Measurements from ENCODE around the gene RNF166. TPM values are rescaled to one million over a fixed set of nuclear protein-coding genes. Genes with fewer than 3 reads are reported as not detected.

Gene RNF166
- polyA plus RNA-seq, 1 experiment, result 6.8 TPM

GRCh38 chr16:88753191-88753590, 47.0 kb upstream of the RNF166 start:
- no peak for TF ChIP-seq CTCF (IDR thresholded peaks at IDR 0.05; ENCODE audit: low read depth, low read length)
- ChIA-PET CTCF (interaction anchor here (0.9 to 1.2 kb wide), 2 partner anchors 10 to 16 kb away, joined by 4 to 5 read pairs; no protein-coding TSS in a partner anchor), POLR2A (interaction anchor here (2.0 kb wide), 1 partner anchor 19 kb away, joined by 5 read pairs; no protein-coding TSS in a partner anchor)
- no peak for DNase-seq (ENCODE audit: low read depth, low spot score)
- Histone ChIP-seq H3K4me3 (ENCODE audit: low read depth, low read length) (no peak overlapping the region), H3K9me3 (ENCODE audit: control insufficient read depth, insufficient read depth, low read length) (no peaks in the 10 kb centered on the region; the same call in 1 of the 2 replicates), H3K27ac (ENCODE audit: low read depth, low read length) (no peak overlapping the region), H3K27me3 (ENCODE audit: control insufficient read depth, insufficient read depth, low read length) (no peaks in the 10 kb centered on the region)

- Histone ChIP-seq H3K4me3 (ENCODE audit: low read depth, low read length) (no peak overlapping the region), H3K9me3 (ENCODE audit: control insufficient read depth, insufficient read depth, low read length) (no peaks in the 10 kb centered on the region; the same call in 1 of the 2 replicates), H3K27ac (ENCODE audit: low read depth, low read length) (no peak overlapping the region), H3K27me3 (ENCODE audit: control insufficient read depth, insufficient read depth, low read length) (no peaks in the 10 kb centered on the region)
- TF ChIP-seq CTCF (IDR thresholded peaks at IDR 0.05; ENCODE audit: low read depth, low read length), result no peak
- POLR2A ChIA-PET, result no interaction called here
- CTCF ChIA-PET, result interaction anchor here (0.6 to 1.2 kb wide), 3 partner anchors 9 to 459 kb away, joined by 3 to 5 read pairs (median 4); no protein-coding TSS in a partner anchor
- no peak for DNase-seq (ENCODE audit: low read depth, low spot score)
These were observed 46.3 kb upstream of the RNF166 start for GRCh38 chr16:88752386-88753002.

- no peak for DNase-seq (ENCODE audit: low read depth, low spot score)
- Histone ChIP-seq H3K9me3 (ENCODE audit: control insufficient read depth, insufficient read depth, low read length) (no peaks in the 10 kb centered on the region; the same call in 1 of the 2 replicates), H3K4me3 (ENCODE audit: low read depth, low read length) (no peak overlapping the region), H3K27me3 (ENCODE audit: control insufficient read depth, insufficient read depth, low read length) (no peaks in the 10 kb centered on the region), H3K27ac (ENCODE audit: low read depth, low read length) (no peak overlapping the region)
- no peak for TF ChIP-seq CTCF (IDR thresholded peaks at IDR 0.05; ENCODE audit: low read depth, low read length)
- ChIA-PET CTCF (interaction anchor here (1.2 kb wide), 2 partner anchors 13 kb away, joined by 3 to 5 read pairs; no protein-coding TSS in a partner anchor), POLR2A (no interaction called here)
These were observed 44.6 kb upstream of the RNF166 start for GRCh38 chr16:88750854-88751253.

GRCh38 chr16:88749358-88749757, 43.1 kb upstream of the RNF166 start:
- no peak for TF ChIP-seq CTCF (IDR thresholded peaks at IDR 0.05; ENCODE audit: low read depth, low read length)
- H3K9me3 ChIP-seq (ENCODE audit: control insufficient read depth, insufficient read depth, low read length), result no peaks in the 10 kb centered on the region; the same call in 1 of the 2 replicates
- DNase-seq (ENCODE audit: low read depth, low spot score), result no peak
- no peak overlapping the region for H3K4me3 ChIP-seq (ENCODE audit: low read depth, low read length)
- H3K27me3 ChIP-seq (ENCODE audit: control insufficient read depth, insufficient read depth, low read length), result no peaks in the 10 kb centered on the region
- H3K27ac ChIP-seq (ENCODE audit: low read depth, low read length), result no peak overlapping the region
- ChIA-PET CTCF (interaction anchor here (1.0 kb wide), 1 partner anchor 8 kb away, joined by 5 read pairs; no protein-coding TSS in a partner anchor), POLR2A (no interaction called here)

- ChIA-PET POLR2A (interaction anchor here (0.6 to 1.3 kb wide), 3 partner anchors 25 to 70 kb away, joined by 3 to 4 read pairs (median 3); no protein-coding TSS in a partner anchor), CTCF (interaction anchor here (1.0 kb wide), 1 partner anchor 9 kb away, joined by 5 read pairs; no protein-coding TSS in a partner anchor)
- no peak for DNase-seq (ENCODE audit: low read depth, low spot score)
- Histone ChIP-seq H3K27ac (ENCODE audit: low read depth, low read length) (no peak overlapping the region), H3K9me3 (ENCODE audit: control insufficient read depth, insufficient read depth, low read length) (no peaks in the 10 kb centered on the region; the same call in 1 of the 2 replicates), H3K27me3 (ENCODE audit: control insufficient read depth, insufficient read depth, low read length) (no peaks in the 10 kb centered on the region), H3K4me3 (ENCODE audit: low read depth, low read length) (no peak overlapping the region)
- no peak for TF ChIP-seq CTCF (IDR thresholded peaks at IDR 0.05; ENCODE audit: low read depth, low read length)
These were observed 42.2 kb upstream of the RNF166 start for GRCh38 chr16:88748364-88748763.
